GM12873 (cell line): ENCODE measurements around the gene RAB22A.

Source experiments
- TF ChIP-seq, protein P1 (sequence below): IDR thresholded peaks from 2 replicates; pipeline ENCODE4 v1.5.1; 2012; ENCODE audit warnings: low read depth, mild to moderate bottlenecking, moderate library complexity, low read length, control low read depth; ENCODE audit not compliant: insufficient read depth; ENCODE audit errors: missing control alignments

The RAB22A gene

DNA sequence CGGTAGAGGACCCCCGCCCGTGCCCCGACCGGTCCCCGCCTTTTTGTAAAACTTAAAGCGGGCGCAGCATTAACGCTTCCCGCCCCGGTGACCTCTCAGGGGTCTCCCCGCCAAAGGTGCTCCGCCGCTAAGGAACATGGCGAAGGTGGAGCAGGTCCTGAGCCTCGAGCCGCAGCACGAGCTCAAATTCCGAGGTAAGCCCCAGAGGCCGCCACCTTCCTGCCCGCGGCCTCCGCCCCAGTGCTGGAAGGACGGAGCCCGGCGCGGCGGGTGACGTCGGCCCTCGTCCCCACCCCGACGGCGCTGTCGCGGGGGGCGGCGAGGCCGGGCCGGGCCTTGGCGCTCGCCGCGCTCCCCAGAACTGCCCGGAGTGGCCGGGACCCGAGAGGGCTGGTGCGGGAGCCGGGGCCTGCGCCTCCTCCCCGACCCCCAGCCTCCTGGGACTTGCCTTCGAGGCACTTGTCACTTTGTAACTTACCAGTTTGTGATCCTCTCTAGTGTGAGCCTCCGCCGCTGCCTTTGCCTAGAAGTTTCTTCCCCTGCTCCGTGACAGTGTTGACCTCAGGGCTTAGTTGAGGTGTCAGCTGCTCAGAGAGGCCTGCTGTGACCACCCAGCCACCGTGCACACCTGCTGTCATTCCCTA, 79.9 kb downstream of the RAB22A start:
- TF ChIP-seq, protein P1, sequence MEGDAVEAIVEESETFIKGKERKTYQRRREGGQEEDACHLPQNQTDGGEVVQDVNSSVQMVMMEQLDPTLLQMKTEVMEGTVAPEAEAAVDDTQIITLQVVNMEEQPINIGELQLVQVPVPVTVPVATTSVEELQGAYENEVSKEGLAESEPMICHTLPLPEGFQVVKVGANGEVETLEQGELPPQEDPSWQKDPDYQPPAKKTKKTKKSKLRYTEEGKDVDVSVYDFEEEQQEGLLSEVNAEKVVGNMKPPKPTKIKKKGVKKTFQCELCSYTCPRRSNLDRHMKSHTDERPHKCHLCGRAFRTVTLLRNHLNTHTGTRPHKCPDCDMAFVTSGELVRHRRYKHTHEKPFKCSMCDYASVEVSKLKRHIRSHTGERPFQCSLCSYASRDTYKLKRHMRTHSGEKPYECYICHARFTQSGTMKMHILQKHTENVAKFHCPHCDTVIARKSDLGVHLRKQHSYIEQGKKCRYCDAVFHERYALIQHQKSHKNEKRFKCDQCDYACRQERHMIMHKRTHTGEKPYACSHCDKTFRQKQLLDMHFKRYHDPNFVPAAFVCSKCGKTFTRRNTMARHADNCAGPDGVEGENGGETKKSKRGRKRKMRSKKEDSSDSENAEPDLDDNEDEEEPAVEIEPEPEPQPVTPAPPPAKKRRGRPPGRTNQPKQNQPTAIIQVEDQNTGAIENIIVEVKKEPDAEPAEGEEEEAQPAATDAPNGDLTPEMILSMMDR, result no peak

DNA sequence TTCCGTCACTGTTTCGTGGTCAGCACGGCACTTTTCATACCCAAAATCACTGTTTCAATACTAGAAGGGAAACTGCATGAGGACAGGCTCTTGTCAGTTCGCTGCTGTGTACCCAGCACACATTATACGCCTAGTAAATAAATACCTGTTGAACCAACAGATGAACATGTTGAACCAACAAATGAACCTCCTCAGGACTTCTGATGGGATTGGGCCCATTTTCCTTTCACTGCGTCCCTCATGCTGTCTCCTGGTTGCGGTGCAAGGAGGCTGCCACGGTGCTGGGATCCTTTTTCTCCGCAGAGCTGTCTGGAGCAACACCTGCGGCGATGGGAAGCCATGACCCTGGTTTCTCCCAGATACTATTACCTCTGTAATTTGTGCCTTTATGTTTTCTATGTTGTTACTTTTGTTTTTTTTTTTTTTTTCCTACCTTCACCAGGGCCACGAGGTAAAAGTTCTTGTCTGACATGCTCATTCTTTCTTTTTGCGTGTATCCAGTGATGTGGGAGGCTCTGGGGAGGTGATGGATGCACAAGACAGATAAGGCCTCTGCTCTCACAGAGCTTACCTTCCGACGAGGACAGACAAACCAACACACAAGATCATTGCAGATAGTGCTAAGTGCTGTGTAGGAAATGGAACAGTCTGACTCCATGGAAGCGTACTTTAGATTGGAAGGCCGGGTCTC, 80.6 kb downstream of the RAB22A start:
- TF ChIP-seq, protein P1, result no peak

DNA sequence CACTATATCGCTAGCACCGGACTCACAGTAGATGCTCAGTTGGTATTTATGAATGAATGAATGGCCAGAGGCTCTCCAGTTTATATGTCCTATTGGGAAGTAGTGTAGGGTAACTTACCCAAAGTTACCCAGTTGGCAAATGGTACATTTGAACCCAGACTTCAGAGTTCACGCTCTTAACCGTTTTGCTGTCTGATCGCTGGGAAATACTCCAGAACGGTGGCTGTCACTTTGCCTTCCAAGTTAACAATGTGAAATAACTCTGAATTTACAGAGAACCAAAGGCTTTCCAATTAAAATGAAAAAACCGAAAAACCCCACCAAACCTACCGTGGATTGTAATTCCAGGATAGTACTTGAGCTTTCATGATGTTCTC, 81.1 kb downstream of the RAB22A start:
- TF ChIP-seq, protein P1, result no peak

DNA sequence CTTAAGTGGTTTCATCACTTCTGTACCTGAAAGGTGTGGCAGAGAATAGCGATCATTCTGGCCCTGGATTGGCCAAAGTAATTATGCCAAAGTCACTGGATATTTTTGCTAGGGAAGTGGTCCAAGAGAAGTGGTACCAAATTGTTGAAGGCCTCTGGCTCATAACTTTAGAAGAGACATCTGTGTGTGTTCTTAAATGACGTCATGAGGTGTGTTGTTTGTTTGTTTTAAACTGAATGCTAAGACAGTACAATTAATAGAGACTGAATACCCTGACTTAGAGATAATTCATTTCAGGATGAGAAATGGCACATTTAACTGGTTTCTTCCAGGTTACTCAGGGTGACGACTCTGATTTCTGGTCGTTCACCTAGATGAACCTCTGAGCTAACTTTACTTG, 82.8 kb downstream of the RAB22A start:
- TF ChIP-seq, protein P1, result no peak

DNA sequence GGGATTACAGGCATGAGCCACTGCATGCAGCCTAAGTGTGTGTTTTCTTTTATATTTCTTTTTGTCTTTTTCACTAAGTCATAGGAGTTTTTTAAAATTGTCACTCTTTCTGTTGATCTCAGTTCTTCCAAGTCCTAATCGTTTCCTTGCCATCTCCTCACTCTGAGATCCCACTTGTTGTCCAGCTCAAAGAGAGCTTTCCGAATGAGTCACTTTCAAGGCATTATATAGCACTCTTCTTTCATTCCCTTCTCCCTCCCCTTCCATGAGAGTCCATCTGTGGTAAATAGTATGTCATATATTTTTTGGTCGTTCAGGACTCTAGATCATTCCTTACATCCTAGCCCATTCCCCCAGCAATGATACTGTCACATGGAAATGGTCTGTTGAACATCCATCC, 83.8 kb downstream of the RAB22A start:
- TF ChIP-seq, protein P1, result no peak

DNA sequence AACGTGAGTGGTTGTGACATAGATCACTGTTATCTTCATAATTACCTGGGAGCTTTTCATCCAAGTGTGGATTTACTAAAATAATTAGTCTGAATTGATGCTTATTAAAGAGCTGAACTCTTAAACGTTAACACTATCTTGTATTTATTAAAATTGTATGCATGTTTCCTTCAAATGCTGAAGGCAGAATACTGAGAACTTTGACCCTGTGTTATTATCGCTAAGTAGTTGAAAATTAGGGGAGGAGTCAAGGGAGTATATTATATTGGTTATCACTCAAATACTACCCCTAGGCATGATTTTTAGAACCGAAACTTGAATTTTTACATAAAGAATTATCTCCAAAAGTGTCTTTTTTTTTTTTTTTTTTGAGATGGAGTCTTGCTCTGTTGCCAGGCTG, 85.3 kb downstream of the RAB22A start:
- TF ChIP-seq, protein P1, result no peak

DNA sequence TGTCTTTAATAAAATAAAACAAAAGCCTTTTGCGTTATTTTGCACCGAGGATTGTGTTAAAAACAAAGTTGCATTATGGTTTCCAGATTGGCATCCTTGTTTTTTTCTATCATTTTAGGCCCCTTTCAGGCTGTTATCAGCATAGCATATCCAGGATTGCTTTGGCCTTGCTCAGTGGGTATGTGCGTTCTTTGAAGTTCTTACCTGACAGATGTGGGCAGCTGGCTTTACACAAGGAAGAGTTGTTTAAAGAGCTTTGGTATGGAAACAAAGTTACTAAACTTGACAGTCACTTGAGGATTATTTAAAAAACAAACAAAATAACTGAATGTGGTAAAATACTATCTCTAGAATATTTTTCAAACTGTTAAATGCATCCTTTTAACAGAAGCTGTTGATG, 86.1 kb downstream of the RAB22A start:
- TF ChIP-seq, protein P1, result no peak
